Hematopoietic multipotent progenitor cell treated with erythropoietin and hydrocortisone succinate and interleukin-3 and kit ligand, for 17 days (in vitro differentiated cells): ENCODE measurements around the gene MEAK7.

ENCODE experiments used
- DNase-seq: peaks from one replicate; pipeline ENCODE4 v3.0.0-alpha.2; 2015; ENCODE audit warnings: low spot score

Gene MEAK7

GRCh38 chr16:84486551-84487235 is 17.8 kb downstream of the MEAK7 start:
- DNase-seq, result no peak

DNA sequence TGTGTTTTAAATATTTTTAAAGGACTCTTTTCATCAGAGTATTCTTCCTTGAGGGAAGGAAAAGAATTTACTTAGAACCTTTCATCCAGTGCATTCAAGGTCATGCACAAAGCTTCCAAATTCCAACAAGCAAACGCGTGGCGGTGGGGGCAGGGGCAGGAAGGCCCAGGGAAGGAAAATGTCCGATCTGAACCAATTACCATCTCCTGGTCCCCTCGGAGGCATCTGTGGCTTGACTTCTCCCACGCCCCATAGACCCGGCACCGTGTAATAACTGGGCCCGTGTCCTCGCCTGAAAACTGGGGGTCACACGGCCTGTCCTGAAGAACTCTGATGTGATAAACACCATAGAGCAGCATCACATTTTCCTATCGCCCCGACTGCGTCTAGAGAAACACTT is 18.3 kb downstream of the MEAK7 start:
- no peak for DNase-seq

DNA sequence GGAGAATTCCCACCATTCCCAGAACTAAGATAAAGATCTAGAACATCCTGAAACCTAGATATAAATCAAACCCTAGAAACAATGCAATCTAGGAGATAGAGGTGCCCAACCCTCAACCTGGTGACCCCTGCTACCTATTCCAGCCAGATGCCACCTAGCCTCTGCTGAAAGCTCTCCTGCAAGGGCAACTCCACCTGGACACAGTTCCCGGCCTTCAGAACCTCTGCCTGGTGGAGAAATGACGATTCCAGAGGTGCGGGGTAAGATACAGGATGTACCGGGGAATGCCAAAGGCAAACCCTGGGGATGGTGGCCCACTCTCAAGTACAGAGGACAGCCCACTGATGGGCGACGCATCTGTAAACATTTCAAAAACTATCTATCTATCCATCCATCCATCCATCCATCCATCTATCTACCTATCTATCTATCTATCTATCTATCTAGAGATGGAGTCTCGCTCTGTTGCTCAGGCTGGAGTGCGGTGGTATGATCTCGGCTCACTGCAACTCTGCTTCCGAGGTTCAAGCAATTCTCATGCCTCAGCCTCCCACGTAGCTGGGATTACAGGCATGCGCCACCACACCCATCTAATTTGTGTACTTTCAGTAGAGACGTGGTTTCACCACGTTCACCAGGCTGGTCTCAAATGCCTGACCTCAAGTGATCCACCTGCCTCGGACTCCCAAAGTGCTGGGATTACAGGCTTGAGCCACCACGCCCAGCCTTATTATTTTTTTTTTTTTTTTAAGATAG is 19.0 kb downstream of the MEAK7 start:
- no peak for DNase-seq

GRCh38 chr16:84484579-84485254 is 19.7 kb downstream of the MEAK7 start:
- DNase-seq, result peak; percentile 9

DNA sequence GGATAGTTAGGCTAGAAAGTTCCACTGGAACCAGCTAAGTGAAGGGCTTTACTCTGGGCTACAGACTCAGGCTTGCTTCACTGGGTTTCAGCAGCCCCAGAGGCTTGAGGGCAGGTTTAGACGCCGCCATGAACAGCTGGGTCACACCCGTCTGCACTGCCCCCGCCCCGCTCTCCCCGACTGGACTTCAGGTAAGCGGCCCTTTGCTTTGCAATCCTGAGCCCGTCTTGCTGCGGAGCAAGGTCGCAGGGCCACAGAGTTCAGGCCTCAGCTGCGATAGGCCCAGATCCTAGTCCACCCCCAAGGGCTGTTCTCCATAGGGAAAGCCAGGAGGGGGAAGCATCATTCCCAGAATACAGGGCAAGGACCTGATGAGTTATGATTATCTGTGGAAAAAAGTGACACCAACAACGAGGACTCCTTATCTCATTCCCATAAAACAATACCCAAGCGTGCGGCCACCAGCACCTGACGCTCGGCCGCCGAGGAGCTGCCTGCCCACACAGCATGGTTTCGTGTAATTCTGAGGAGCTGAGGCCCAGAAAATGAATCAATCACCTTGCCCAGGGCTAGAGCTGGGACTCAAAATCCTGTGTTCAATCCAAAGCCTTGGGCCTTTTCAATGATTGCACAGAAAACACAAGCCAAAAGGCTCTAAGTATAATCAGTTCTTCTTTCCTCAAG is 20.4 kb downstream of the MEAK7 start:
- DNase-seq, result no peak

DNA sequence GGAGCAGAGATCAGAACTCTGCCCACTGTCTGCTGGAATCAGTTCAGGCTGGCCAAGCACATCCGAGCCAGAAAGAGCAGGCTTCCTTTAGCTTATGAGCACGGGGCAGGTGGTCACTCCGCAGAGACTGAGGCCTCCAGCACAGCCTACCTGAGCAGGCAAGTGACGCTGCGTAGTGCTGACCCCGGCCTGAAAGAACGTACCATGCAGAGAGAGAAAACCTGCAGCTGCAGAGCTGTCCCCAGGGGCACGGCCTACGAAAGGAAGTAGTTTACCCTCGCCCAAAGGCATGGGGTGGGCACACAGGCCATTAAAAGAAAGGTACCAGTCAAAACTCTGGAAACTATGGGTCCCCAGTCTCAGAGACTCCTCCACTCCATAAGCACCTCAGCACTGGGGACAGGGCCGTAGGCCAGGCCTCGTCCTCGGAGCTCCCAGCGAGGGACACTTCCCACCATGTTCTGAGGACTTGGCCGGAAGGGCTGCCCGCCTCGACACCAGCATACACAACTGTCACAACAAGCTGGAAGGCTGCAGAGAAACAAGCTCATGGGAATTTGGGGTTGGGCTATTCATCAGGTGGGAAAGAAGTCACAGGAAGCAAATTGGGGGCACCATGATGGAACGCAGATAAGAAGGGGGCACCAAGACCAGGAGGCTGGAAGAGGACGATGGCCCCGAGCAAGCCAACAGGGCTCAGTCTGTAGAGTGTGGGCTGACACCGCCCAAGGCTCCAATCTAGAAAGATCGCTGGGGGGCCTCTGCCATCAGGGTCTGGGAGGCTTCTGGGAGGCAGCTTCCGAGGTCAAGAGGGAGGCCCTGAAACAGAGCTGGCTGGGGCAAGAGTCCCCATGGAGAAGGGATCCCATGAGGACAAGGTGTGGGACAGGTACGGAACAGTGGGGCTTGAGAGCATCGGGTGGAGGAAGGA is 21.2 kb downstream of the MEAK7 start:
- no peak for DNase-seq

DNA sequence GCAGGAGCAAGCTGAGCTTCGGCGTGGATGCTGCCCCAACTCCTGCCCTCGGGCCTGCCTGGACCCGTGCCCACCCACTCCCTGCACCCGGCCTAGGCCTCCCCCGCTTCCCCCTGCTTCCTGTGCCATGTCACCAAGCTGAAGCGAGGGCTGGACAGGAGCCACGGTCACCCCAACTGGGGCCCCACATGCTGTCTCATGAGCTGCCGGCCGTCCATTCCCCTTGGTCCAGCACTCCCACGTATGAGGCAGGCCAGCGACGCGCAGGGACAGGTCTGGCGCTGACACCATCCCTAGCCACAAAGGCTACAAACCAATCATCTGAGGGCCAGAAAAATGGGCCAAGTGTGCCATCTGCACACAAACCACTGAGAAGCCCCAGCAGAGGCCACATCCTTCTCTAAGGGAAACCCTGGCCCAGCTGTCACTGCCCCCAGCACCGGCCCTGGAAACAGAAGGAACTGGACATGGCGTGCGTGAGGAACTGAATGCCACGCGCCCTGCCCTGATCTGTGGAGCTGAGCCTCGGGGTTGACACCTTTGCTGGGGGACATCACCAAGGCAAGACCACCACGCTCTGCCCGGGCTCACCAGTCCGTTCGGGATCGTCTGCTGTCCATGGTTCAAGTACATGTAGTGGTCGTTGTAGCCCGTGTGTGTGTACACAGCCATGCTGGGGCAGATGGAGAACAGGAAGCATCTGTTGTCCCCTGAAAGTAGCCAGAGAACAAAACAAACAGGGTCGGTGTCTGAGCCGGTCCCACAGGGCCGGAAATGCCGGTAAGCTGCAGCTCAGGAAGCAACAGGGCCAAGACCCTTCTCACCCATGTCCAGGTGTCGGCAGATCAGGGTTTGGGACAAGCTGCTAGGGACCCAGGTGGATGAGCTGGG is 22.2 kb downstream of the MEAK7 start:
- DNase-seq, result no peak

- DNase-seq, result no peak
These were observed 23.3 kb downstream of the MEAK7 start for GRCh38 chr16:84481051-84481735.

- no peak for DNase-seq
These were observed 24.6 kb downstream of the MEAK7 start for GRCh38 chr16:84479716-84480450.

DNA sequence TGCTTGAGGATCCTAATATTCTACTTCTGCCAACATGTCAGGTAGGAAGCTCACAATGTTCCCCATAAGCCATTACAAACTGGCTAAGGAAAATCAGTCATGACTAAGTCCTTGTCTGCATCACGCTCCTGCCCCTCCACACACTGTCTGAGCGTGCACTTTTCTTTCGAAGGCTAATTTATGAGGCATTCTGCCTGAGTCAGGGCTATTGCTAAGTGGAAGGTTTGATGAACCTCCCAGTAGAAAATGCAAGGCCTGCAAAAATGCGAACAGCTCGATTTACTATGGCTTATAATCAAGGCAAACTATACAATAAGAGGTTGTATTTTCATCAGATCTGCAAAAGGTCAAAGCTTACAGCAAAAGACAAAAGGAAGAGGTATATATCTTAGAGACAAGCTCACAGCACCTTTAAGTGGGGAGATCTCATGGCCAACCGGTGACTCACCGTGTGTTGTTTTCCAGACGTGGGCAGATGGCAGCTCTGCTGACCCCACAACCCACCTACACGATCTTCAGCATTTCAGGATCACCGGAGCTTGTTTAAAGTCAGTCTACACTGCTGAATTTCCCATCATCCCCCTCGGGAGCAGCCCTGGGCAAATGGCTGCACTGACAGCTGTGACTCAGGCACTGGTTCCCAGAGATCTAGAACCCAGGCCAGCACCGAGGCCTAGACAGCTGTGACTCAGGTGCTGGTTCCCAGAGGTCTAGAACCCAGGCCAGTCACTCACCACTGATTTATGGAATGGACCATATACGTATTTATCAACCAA is 26.1 kb downstream of the MEAK7 start:
- DNase-seq, result no peak

DNA sequence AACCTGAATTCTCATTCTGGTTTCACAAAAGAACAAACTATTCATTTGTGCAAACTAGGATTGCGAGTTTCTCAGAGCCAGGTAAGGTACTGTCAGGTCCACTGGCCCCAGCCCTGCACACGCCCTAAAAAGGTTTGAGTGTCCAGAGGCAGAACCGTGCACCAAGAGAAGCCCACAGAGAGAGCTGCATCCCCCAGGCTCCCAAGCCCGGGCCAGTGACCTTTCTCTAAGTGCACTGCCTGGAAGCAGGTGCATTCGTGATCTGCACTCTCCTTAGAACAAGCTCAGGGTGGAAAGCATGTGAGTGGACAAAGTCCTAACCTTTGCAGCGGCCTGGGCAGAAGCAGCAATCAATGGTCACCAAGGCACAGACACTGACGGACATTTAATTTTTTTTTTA is 26.8 kb downstream of the MEAK7 start:
- no peak for DNase-seq

DNA sequence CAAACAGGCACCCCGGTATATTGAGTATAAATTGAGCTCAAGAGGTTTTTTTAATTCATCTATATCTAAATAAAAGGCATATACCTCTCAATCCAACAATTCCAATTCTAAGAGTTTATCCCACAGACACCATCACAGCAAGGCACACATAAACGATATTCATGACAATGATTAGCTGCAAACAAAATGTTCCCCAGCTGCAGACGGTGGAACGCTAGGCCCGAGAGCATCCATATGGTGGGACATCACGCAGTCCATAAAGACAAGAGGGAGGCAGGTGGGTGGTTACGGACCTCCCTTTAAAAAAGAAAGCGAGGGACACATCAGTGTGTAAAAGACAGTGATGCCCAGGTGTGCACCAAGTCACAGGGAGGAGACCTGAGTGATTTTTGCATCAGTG is 28.1 kb downstream of the MEAK7 start:
- DNase-seq, result no peak

DNA sequence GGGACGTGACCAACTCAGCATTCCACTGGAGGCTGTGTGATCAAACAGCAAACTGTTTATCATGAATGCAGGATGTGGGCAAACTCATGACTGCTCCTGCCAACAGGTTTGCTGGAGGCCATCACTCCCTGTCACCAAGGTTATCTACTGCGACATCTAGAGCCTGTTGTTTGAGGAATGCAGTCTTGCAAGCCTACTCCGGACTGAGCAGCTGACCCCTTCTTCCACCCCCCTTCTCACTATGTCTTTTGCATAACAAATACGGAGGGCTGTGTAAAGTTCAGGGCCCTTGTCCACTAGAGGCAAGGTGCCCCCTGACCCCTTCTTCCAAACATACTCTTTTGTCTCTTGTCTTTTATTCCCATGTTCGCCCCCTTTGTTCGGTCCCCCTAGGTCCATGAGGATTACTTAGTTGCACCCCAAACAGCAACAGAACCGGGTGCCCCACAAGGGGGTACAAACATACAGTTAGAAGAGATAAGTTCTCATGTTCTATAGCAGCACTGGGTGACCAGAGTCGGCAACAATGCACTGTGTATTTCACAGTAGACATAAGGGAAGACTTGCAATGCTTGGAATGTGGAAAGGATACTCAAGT is 28.7 kb downstream of the MEAK7 start:
- no peak for DNase-seq

DNA sequence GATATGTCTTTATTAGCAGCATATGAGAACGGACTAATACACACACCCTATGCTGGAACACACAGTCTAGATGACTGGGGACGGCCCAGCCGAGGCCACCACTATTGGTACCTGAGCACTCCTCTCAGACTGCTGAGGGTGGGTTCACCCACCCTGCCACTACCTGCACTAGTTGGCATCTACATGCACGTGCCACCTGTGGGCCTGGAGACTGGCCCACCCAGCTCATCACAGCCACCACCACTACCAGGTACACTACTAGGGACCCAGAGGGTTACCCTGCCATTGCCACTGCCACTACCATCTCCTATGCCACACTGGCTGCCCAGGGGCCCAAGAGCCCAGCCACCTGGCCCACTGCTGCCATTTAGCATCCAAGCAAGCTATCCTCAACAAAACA is 32.5 kb downstream of the MEAK7 start:
- no peak for DNase-seq

- no peak for DNase-seq
These were observed 33.1 kb downstream of the MEAK7 start for GRCh38 chr16:84471316-84471715.

- no peak for DNase-seq
These were observed 36.8 kb downstream of the MEAK7 start for GRCh38 chr16:84467709-84468108.

DNA sequence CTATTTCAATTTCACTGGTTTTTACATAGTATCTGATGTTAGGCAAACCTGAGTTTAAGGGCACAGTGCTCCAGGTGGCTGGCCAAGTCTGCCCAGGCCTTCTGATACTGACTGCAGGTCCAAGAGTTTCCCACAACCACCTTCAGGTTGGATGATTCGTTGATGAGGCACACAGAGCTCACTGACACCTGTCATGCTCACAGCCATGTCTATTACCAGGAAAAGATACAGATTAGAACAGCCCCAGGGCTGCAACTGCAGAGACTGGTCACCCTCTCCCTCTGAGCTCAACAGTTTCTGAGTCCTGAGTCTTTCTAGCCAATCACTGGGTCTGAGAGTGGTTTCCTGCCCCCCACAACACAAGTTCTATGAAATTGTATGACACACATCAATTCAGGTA is 37.2 kb downstream of the MEAK7 start:
- no peak for DNase-seq

GRCh38 chr16:84466692-84467091 is 37.8 kb downstream of the MEAK7 start:
- no peak for DNase-seq
